ENCODE data around the gene MAFB. TPM values are rescaled to one million over a fixed set of nuclear protein-coding genes. Genes with fewer than 3 reads are reported as not detected.
A peak's percentile ranks its signal among the peaks of the same experiment; 100 is the strongest.

The MAFB gene
- total RNA-seq, 1 experiment from 2014 or later = 0.88 TPM

DNA sequence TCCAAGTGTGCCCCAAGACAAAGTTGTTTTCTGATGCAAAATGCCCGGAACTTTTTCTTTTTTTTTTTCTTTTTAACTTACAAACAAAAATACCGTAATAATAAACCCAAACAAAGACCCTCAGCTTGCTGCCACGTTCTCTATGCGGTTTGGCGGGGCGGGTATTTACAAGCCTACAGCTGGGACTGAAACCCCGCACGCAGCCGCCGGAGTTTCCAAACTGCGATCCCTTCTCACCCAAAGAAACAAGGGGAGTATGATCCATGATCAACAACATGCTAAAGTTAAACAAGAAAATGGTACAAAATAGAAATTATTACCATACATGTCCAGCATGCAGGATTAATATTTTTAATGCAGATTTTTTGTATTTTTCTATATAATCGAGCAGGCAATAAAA lies 2.1 kb downstream of the MAFB start:
- ChIA-PET CTCF (interaction anchor here (0.6 kb wide), 1 partner anchor 150 kb away, joined by 3 read pairs; no protein-coding TSS in a partner anchor), POLR2A (no interaction called here)
- peaks cover 9% of the 10 kb centered on the region for H3K27me3 ChIP-seq (replicated peaks; ENCODE audit: control insufficient read depth, insufficient read depth, low read length)
- BruUV-seq (replicated peaks) = no TSS peak
- H3K4me3 Mint-ChIP-seq (ENCODE audit: unreplicated experiment) = peak overlapping the region; percentile 81
- DNase-seq = no peak
- TF ChIP-seq, protein P1, sequence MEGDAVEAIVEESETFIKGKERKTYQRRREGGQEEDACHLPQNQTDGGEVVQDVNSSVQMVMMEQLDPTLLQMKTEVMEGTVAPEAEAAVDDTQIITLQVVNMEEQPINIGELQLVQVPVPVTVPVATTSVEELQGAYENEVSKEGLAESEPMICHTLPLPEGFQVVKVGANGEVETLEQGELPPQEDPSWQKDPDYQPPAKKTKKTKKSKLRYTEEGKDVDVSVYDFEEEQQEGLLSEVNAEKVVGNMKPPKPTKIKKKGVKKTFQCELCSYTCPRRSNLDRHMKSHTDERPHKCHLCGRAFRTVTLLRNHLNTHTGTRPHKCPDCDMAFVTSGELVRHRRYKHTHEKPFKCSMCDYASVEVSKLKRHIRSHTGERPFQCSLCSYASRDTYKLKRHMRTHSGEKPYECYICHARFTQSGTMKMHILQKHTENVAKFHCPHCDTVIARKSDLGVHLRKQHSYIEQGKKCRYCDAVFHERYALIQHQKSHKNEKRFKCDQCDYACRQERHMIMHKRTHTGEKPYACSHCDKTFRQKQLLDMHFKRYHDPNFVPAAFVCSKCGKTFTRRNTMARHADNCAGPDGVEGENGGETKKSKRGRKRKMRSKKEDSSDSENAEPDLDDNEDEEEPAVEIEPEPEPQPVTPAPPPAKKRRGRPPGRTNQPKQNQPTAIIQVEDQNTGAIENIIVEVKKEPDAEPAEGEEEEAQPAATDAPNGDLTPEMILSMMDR (IDR thresholded peaks at IDR 0.05; ENCODE audit: insufficient read depth in 1 of 2, low read depth in 1 of 2, low read length in 1 of 2, severe bottlenecking in 1 of 2, unreplicated experiment in 1 of 2) = no peak
- H3K27me3 Mint-ChIP-seq (ENCODE audit: insufficient read depth, unreplicated experiment) = peaks cover 40% of the 10 kb centered on the region
- no peaks in the 10 kb centered on the region for H3K9me3 Mint-ChIP-seq (ENCODE audit: unreplicated experiment)
- intact Hi-C loops (cut with micrococcal nuclease; ENCODE audit: unreplicated experiment) = loop anchor here (10.0 kb wide), 1 partner anchor 242 kb away; no protein-coding TSS in a partner anchor
- no peaks in the 10 kb centered on the region for H3K36me3 ChIP-seq (ENCODE audit: control insufficient read depth, insufficient read depth, low read length)
- H3K9me3 ChIP-seq = no peaks in the 10 kb centered on the region
- peaks cover 16% of the 10 kb centered on the region for H3K36me3 Mint-ChIP-seq (ENCODE audit: insufficient read depth, unreplicated experiment)
- no peak overlapping the region for H3K4me3 ChIP-seq (ENCODE audit: low read depth, low read length)
- H3K4me1 Mint-ChIP-seq (ENCODE audit: low read depth, unreplicated experiment) = peaks cover 6% of the 10 kb centered on the region
- H3K27ac Mint-ChIP-seq (ENCODE audit: unreplicated experiment) = no peak overlapping the region
- peaks cover 20% of the 10 kb centered on the region for H3K4me1 ChIP-seq

DNA sequence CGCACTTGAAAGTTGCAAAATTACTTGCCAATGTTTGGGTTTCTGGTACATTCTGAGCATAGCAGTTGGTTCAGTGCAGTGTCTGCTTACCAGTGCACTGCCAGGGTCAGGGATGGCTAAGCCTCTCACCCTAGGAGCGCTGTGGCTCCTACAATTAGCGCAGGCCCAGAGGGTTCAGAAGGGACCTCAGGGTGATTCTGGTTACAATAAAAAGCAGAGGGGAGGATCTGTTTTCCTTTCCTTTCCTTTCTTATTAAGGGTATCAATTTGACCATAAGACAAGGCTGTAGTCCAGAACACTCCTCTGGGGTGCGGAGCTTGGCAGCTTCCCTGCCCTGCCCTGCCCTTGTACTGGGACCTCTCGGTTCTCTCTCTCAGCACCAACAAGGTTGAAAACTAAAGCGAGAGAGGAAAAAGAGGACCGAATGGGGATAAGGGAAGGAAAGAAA lies 2.6 kb downstream of the MAFB start:
- no peaks in the 10 kb centered on the region for H3K36me3 ChIP-seq (ENCODE audit: control insufficient read depth, insufficient read depth, low read length)
- Mint-ChIP-seq H3K4me1 (ENCODE audit: low read depth, unreplicated experiment) (peaks cover 6% of the 10 kb centered on the region), H3K4me3 (ENCODE audit: unreplicated experiment) (no peak overlapping the region), H3K27ac (ENCODE audit: unreplicated experiment) (no peak overlapping the region), H3K27me3 (ENCODE audit: insufficient read depth, unreplicated experiment) (peaks cover 37% of the 10 kb centered on the region), H3K9me3 (ENCODE audit: unreplicated experiment) (no peaks in the 10 kb centered on the region), H3K36me3 (ENCODE audit: insufficient read depth, unreplicated experiment) (peaks cover 16% of the 10 kb centered on the region)
- DNase-seq = no peak
- intact Hi-C loops (cut with micrococcal nuclease; ENCODE audit: unreplicated experiment) = loop anchor here (10.0 kb wide), 1 partner anchor 242 kb away; no protein-coding TSS in a partner anchor
- H3K4me3 ChIP-seq (ENCODE audit: low read depth, low read length) = no peak overlapping the region
- POLR2A ChIA-PET = no interaction called here
- CTCF ChIA-PET = no interaction called here
- peaks cover 21% of the 10 kb centered on the region for H3K4me1 ChIP-seq
- TF ChIP-seq, protein P1 (IDR thresholded peaks at IDR 0.05; ENCODE audit: insufficient read depth in 1 of 2, low read depth in 1 of 2, low read length in 1 of 2, severe bottlenecking in 1 of 2, unreplicated experiment in 1 of 2) = no peak
- H3K27me3 ChIP-seq (replicated peaks; ENCODE audit: control insufficient read depth, insufficient read depth, low read length) = peaks cover 9% of the 10 kb centered on the region
- no peaks in the 10 kb centered on the region for H3K9me3 ChIP-seq
- no TSS peak for BruUV-seq (replicated peaks)

DNA sequence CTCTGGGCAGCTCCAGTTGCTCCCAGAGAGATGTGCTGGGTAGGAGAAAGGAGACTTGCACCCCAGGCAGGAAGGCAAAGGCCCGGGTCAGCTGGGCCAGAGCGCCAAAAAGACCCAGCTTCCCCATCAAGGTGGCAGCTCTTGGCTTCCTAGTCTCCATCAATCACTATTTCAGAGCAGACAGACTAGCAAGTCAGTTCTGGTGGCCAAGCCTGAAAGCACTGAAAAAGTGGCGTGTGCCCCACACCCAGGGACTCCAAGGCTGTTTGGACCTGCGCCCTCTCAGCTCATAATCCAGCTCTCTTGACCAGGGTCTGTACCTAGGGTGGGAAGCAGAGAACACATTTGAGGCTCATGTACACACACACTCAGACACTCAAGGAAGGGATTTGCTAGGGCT lies 3.7 kb downstream of the MAFB start:
- peaks cover 6% of the 10 kb centered on the region for H3K4me1 Mint-ChIP-seq (ENCODE audit: low read depth, unreplicated experiment)
- no peaks in the 10 kb centered on the region for H3K9me3 Mint-ChIP-seq (ENCODE audit: unreplicated experiment)
- H3K4me3 Mint-ChIP-seq (ENCODE audit: unreplicated experiment) = no peak overlapping the region
- peaks cover 36% of the 10 kb centered on the region for H3K27me3 Mint-ChIP-seq (ENCODE audit: insufficient read depth, unreplicated experiment)
- Histone ChIP-seq H3K27me3 (replicated peaks; ENCODE audit: control insufficient read depth, insufficient read depth, low read length) (peaks cover 9% of the 10 kb centered on the region), H3K9me3 (no peaks in the 10 kb centered on the region), H3K4me1 (peaks cover 21% of the 10 kb centered on the region), H3K4me3 (ENCODE audit: low read depth, low read length) (no peak overlapping the region), H3K36me3 (ENCODE audit: control insufficient read depth, insufficient read depth, low read length) (no peaks in the 10 kb centered on the region)
- TF ChIP-seq, protein P1 (IDR thresholded peaks at IDR 0.05; ENCODE audit: insufficient read depth in 1 of 2, low read depth in 1 of 2, low read length in 1 of 2, severe bottlenecking in 1 of 2, unreplicated experiment in 1 of 2) = no peak
- peaks cover 16% of the 10 kb centered on the region for H3K36me3 Mint-ChIP-seq (ENCODE audit: insufficient read depth, unreplicated experiment)
- ChIA-PET POLR2A (no interaction called here), CTCF (interaction anchor here (0.8 kb wide), 1 partner anchor 12 kb away, joined by 3 read pairs; no protein-coding TSS in a partner anchor)
- no peak for DNase-seq
- intact Hi-C loops (cut with micrococcal nuclease; ENCODE audit: unreplicated experiment) = loop anchor here (10.0 kb wide), 1 partner anchor 241 kb away; no protein-coding TSS in a partner anchor
- H3K27ac Mint-ChIP-seq (ENCODE audit: unreplicated experiment) = no peak overlapping the region
- no TSS peak for BruUV-seq (replicated peaks)

Data from Caco-2 (cell line).